NCI-H187 treated with DMSO at 0.1 percent for 48 hours (cell line): ENCODE measurements around the gene FLRT2.

ENCODE experiments used
- DNase-seq: peaks from one replicate; lab custom pipeline; 2025; lab: John Stamatoyannopoulos, UW

FLRT2 gene

DNA sequence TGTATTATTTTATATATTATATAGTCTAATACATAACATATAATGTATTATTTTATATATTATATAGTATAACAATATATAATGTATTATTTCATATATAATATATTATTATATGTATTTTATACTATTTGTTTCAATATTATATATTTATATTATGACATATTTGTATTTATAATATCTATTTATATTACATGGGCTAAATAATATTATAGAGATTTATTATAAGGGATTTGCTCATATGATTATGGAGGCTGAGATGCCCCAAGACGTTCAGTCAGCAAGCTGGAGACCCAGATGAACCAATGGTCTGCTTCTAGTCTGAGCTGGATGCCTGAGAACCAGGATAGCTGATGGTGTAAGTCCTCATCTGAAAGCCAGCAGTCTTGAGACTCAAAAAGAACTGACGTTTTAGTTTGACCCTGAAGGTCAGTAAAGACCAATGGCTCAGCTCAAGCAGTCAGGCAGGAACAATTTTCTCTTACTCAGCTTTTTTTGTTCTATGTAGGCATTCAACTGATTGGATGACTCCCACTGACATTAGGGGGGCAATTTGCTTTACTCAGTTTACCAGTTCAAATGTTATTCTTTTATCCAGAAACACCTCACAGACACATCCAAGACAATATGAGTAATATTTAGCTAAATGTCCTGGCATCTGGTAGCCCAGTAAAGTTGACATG, 130.4 kb downstream of the FLRT2 start:
- no peak for DNase-seq

- DNase-seq = no peak
Measured at GRCh38 chr14:85662096-85662495, 132.2 kb downstream of the FLRT2 start.

- no peak for DNase-seq
Measured at GRCh38 chr14:85663256-85663655, 133.3 kb downstream of the FLRT2 start.

- no peak for DNase-seq
Measured at GRCh38 chr14:85663667-85664066, 133.7 kb downstream of the FLRT2 start.

DNA sequence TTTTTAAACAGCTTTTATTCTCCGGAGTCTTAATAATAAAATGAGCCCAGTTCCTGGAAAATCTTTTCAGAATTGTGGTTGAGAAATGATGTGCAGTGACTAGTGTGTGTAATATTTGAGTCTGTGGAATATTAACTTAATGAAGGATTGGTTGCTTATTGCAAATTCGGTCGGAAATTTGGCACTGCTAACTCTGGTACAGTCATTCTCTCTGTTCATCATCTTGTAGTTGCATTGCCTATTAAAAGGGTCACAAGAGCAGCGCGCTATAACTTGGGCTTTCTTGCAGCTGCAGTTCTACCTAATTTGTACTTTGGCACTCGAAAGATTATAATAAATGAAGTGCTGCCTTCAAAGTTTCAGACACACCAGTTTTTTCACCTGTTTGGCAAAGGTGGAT, 146.0 kb downstream of the FLRT2 start:
- DNase-seq = no peak

- no peak for DNase-seq
Measured at GRCh38 chr14:85686908-85687307, 157.0 kb downstream of the FLRT2 start.

- DNase-seq = no peak
Measured at GRCh38 chr14:85687456-85687855, 157.5 kb downstream of the FLRT2 start.

DNA sequence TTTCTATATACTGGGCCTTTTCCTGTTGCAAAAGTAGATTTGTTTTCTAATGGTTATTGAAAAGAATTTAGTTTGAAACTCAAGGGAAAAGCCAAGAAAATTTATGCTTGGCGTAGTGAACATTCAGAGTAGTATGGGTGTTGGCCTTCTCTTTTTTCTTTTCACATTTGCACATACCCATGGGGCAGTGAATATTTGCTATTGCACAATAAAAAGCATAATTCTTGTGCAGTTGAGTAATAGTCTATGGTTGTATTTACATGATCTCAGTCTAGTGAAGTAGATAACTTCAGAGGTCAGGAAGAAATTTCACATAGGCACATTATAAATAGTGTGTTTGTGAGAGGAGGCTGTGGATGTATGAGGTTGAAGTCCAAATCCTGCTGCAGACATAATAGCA, 158.1 kb downstream of the FLRT2 start:
- no peak for DNase-seq

DNA sequence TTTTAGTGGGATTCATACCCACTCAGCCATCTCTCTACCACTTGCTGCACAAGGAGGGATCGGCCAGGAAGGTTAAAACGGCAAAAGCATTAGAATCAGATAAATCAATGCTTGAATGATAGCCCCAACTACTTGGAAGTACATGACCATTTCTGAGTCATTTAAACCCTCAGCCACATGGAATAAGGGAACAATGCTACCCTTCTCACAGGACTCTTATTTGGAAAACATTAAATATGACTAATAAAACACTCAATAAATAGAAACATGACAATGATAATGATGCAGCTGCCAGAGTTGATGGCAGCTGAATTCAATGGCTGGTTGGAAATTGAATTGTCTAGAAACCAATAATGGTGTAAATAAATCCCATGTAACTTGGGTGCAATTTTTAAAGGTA, 165.4 kb downstream of the FLRT2 start:
- no peak for DNase-seq

- DNase-seq = no peak
Measured at GRCh38 chr14:85701116-85701515, 171.2 kb downstream of the FLRT2 start.

- no peak for DNase-seq
Measured at GRCh38 chr14:85701763-85702162, 171.8 kb downstream of the FLRT2 start.

- no peak for DNase-seq
Measured at GRCh38 chr14:85702191-85702590, 172.2 kb downstream of the FLRT2 start.

DNA sequence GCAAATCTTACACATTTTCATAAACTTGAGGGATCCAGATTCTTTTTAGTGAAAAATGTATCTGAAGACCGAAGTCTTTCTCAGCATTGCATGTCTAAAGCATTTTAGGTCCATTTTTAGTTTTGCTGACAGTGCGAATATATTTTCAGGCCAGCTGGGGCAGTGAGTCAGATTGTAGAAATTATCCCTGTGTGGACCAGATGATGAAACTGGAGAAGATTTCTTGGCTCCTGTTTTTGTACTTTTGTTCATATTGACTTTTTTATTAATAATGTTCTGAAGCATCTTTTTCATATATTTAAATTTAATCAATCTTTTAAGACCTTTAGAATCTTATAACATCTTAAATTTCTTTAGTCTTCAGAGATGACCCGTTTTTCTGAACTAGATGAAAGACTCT, 173.1 kb downstream of the FLRT2 start:
- no peak for DNase-seq
